HG02840 (cell line): Measurements from ENCODE around the gene RALGAPA2.

Experiments
- ATAC-seq: cut with Tn5 transposase; IDR thresholded peaks from one replicate; pipeline ENCODE4 v1.9.1; 2021; ENCODE audit warnings: mild to moderate bottlenecking, moderate library complexity, moderate number of reproducible peaks; ENCODE audit not compliant: unreplicated experiment, low FRiP score

The RALGAPA2 gene

DNA sequence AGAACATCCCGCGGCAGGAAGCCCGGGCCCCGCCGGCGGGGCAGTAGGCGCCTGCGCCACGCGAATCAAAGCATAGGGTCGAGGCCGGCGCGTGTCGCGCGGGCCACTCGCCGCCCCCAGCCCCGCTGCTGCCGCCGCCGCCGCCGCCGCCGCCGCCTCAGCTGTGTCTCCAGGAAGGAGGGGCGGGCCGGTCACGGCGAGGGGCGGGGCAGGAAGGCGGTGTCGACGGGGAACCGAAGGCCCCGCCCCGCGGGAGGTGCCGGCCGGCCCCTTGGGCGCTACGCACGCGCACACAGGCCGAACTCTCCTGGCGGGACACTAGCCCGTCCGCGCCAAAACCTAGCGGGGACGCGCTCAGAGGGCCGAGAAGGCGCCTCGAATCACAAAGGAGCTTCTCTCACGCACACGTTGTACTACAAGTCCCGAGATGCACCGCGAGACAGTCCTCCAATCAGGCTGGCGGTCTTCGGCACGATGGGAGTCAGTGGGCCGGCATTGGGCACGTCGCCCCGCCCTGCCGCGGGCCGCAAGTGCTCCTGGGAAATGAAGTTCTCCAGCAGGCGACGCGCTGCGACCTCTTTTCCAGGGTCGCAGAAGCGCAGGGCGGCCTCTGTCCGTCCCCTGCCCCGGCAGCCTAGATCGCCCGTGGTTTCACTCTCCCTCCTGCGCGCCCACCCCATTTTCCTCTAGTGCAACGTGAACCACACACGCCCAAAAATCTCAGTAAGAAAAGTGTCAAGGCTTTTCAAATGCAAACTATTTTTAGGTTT is at the start of gene RALGAPA2:
Gene RALGAPA2, minus strand, starts transcription at position 171 of the 770 bp plus-strand sequence. Its CDS starts 164 bp downstream, at position 7.
- ATAC-seq, result peak; percentile 98

DNA sequence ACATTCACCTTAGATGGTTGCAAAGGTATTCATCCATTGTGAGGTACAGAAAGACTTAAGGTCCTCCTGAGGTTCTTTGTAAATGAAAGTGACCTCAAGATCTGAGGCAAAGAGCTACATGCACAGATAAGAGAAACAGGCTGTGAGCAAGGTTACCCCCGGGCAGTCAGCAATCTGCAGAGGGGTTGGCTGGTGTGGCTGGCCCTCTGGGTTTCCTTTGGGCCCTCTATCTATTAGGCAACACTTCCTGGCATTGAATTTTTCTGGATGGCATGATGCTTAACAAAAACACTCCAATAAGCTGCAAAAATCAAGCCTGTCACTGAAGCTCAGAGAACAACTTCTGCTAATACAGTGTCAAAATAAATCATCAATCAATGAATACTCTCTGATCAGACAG is 48.9 kb upstream of the RALGAPA2 start:
- no peak for ATAC-seq

- ATAC-seq, result no peak
These were observed 46.7 kb upstream of the RALGAPA2 start for GRCh38 chr20:20759132-20759531.

GRCh38 chr20:20755674-20756319 is 43.4 kb upstream of the RALGAPA2 start:
- no peak for ATAC-seq

- ATAC-seq, result no peak
These were observed 42.8 kb upstream of the RALGAPA2 start for GRCh38 chr20:20755231-20755630.

- no peak for ATAC-seq
These were observed 42.3 kb upstream of the RALGAPA2 start for GRCh38 chr20:20754714-20755113.

GRCh38 chr20:20752712-20753111 is 40.3 kb upstream of the RALGAPA2 start:
- no peak for ATAC-seq

GRCh38 chr20:20747298-20747697 is 34.9 kb upstream of the RALGAPA2 start:
- no peak for ATAC-seq

GRCh38 chr20:20744170-20744725 is 31.8 kb upstream of the RALGAPA2 start:
- ATAC-seq, result no peak

GRCh38 chr20:20743511-20744169 is 31.2 kb upstream of the RALGAPA2 start:
- ATAC-seq, result no peak

GRCh38 chr20:20741087-20742045 is 28.9 kb upstream of the RALGAPA2 start:
- ATAC-seq, result no peak

DNA sequence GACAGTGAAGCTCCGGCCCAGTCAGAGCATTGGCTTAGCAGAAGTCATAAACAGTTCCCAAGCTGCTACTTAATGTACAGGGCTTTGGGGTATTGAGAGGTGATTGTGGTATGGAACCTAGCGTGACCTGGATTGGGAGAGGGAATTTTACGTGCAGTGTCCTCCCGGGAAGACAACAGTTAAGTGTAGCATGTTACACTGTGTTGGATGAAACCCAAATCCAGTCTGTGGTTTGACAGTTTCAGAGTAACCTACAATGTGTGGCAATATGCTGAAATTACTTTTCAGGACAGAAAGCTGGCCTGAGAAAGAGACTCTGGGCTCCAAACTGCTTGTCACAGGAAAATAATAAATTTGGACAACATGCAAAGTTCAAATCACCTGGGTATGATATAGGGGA is 28.1 kb upstream of the RALGAPA2 start:
- no peak for ATAC-seq

DNA sequence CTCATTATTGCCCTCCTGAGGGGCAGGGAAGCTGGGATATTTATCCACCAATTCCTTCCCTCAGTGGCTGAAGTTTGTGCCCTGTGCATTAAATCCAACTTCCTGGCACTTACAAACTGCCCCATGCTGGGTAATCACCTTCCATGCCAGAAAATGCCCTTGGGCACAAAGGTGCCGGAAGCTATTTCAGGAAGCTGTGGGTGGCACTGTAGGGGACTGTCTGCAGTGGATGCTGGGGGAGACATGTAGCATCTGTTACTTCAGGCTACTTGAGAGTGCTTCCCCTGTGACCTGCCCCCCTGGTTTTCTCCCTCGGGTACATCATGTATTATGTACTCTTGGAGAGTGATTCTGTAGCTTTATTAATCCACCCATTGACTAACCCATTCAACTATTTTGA is 24.7 kb upstream of the RALGAPA2 start:
- ATAC-seq, result no peak

GRCh38 chr20:20736303-20736702 is 23.9 kb upstream of the RALGAPA2 start:
- ATAC-seq, result no peak

DNA sequence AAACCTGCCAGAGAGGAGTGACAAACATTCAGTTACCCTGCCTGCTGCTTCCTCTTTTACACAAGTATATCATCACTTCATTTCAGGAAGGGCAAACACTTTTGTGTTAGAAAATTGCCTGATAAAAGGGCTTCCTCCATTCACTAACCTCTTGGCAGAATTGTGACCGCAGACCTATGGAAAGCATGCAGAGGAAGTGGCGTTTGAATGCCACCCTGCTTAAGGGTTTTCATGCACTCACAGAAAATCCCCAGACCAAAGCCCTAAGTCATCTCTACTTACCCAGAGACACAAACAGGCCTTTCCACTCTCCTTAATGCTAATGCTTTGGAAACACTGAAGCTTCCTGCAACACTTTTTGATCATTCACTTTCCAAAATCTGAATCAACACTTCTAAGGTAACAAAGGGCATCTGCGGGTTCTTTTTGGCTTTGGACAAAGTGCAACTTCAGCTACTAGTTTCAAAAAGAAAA is 22.1 kb upstream of the RALGAPA2 start:
- ATAC-seq, result no peak

GRCh38 chr20:20733943-20734342 is 21.5 kb upstream of the RALGAPA2 start:
- no peak for ATAC-seq

DNA sequence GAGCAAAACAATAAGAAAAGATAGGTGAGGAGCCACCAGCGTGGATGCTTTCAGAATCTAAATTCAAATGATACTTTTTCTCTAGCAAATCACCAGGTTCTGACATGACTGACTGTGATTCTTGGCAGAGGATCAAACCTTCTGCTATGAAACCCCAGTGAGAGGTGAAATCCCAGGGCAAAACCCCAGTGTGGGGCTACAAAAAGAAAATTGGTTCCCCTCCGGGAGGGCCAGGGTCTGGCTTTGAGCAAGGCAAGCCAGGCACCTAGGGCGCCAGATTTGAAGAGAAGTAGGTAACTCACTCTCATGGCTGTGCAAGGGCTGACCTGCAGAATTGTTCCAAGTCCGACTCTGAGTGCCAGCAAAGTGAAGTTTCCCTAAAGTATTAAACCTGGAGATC is 20.2 kb upstream of the RALGAPA2 start:
- ATAC-seq, result no peak

DNA sequence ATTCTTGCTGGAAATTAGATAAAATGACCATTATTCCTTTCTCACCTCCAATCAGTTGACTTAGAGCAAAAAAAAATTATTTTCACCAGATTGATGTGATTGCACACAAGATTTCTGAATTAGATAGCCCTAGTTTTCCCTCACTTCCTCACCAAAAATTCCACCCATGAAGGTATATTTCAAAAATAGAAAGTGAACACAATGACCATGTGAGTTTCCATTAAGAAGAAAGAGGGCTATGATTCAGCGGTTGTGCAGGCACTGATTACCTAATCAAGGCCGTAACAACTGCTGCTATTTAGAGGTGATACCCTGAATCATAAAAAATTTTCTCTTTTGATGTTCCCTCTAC is 19.5 kb upstream of the RALGAPA2 start:
- no peak for ATAC-seq

DNA sequence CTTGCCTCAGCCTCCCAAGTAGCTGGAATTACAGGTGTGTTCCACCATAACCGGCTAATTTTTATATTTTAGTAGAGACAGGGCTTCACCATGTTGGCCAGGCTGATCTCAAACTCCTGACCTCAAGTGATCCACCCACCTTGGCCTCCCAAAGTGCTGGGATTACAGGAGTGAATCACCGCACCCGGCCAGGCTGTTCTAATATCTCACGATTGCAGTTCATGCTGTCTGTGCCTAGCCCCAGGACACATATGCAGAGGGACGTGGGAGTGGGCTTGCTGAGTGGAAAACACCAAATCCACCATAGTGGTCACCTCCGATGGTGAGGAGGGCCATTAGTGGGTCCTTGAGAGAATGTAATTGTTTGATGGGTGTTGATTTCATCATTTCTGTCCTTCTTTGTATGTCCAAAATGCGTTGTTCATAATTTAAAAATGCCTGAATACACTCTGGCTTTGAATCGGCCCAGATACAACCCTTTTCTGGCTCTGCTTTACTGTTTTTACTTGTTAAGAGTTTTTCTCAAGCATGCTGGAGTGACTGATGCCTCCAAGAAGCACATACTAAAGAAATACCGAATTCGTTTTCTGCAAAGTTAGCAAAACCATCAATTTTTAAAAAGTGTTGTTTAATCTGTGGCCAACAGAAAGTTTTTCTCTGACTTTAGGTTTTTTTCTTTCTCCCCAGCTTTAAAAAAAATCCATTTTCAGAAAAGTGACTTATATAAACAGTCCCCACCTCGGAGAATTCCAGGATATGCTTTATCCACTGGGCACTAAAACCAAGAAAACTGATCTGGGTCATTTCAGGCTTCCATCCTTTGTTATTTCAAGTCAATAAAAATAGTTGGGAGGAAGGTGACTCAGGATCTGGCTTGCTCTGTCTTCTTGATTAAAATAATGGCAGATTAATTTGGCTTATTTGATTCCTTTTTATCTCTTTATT is 18.8 kb upstream of the RALGAPA2 start:
- ATAC-seq, result no peak
